Smooth muscle cell (in vitro differentiated cells): ENCODE measurements around the gene GOLGA5. TPM values are rescaled to one million over a fixed set of nuclear protein-coding genes. Genes with fewer than 3 reads are reported as not detected.

Experiments used
- DNase-seq: peaks from one replicate; lab custom pipeline; 2025; ENCODE audit not compliant: unreplicated experiment; lab: John Stamatoyannopoulos, UW
- H2AFZ ChIP-seq: fragments of 200-600 bp; sonication (generic); 2 replicates; pipeline ENCODE4 v1.6.0; 2016; ENCODE audit warnings: antibody characterized with exemption, low read depth, mild to moderate bottlenecking
- H3F3A ChIP-seq: fragments of 200-600 bp; sonication (generic); 2 replicates; pipeline ENCODE4 v1.6.0; 2017; ENCODE audit warnings: antibody characterized with exemption, low read depth
- H3K27ac ChIP-seq: fragments of 200-600 bp; sonication (generic); 2 replicates; pipeline ENCODE4 v1.5.1; 2016; ENCODE audit warnings: low read depth, mild to moderate bottlenecking
- H3K27me3 ChIP-seq: fragments of 200-600 bp; sonication (generic); 2 replicates; pipeline ENCODE4 v1.6.1; 2016; ENCODE audit warnings: low read depth, mild to moderate bottlenecking
- H3K36me3 ChIP-seq: fragments of 200-600 bp; sonication (generic); 2 replicates; pipeline ENCODE4 v1.5.1; 2016; ENCODE audit warnings: low read depth
- H3K4me1 ChIP-seq: fragments of 200-600 bp; sonication (generic); 2 replicates; pipeline ENCODE4 v1.5.1; 2016; ENCODE audit warnings: low read depth
- H3K4me2 ChIP-seq: fragments of 200-600 bp; sonication (generic); 2 replicates; pipeline ENCODE4 v1.6.0; 2016; ENCODE audit warnings: mild to moderate bottlenecking
- H3K4me3 ChIP-seq: fragments of 200-600 bp; sonication (generic); 2 replicates; pipeline ENCODE4 v1.5.1; 2016; ENCODE audit warnings: mild to moderate bottlenecking
- H3K79me2 ChIP-seq: fragments of 200-600 bp; sonication (generic); 2 replicates; pipeline ENCODE4 v1.6.0; 2016; ENCODE audit warnings: low read depth, mild to moderate bottlenecking
- H3K9ac ChIP-seq: fragments of 200-600 bp; sonication (generic); 2 replicates; pipeline ENCODE4 v1.6.0; 2016; ENCODE audit warnings: low read depth
- H3K9me3 ChIP-seq: fragments of 200-600 bp; sonication (generic); replicated peaks from 2 replicates; pipeline ENCODE4 v1.5.1; 2016; ENCODE audit warnings: low read depth
- H4K20me1 ChIP-seq: fragments of 200-600 bp; sonication (generic); 2 replicates; pipeline ENCODE4 v1.6.0; 2016; ENCODE audit warnings: low read depth
- CTCF ChIP-seq: fragments of 200-600 bp; sonication (generic); IDR thresholded peaks from 2 replicates; pipeline ENCODE4 v1.5.1; 2017; ENCODE audit warnings: borderline replicate concordance, mild to moderate bottlenecking, antibody characterized with exemption; ENCODE audit not compliant: insufficient read depth, poor library complexity, severe bottlenecking
- WGBS: methylation state at CpG from one replicate; pipeline ENCODE4 v1.1.7; 2016; ENCODE audit warnings: low lambda C conversion rate; 5-methylcytosine and 5-hydroxymethylcytosine counted together
- polyA plus RNA-seq: library from polyadenylated mRNA; unstranded; fragments of >200 nt; fragmentation: Nextera tagmentation; extraction: Ambion mirVana; gene quantifications from 2 replicates; pipeline ENCODE4 v1.2.1, GENCODE V29; 2016
- total RNA-seq: library from RNA; depleted of rRNA; stranded (reverse); fragments of >200 nt; gene quantifications from 2 replicates; pipeline ENCODE4 v1.2.3, GENCODE V29; 2014

Gene GOLGA5
- total and polyA plus RNA-seq, 2 experiments from 2014 or later, result 67.0 to 70.3 TPM

GRCh38 chr14:92883066-92883465, 89.0 kb downstream of the GOLGA5 start:
- WGBS, result 93% methylated on average over 5 of the region's 5 CpGs
- no peak for DNase-seq
- Histone ChIP-seq H3F3A (no peaks in the 10 kb centered on the region), H3K4me1 (no peaks in the 10 kb centered on the region), H3K9me3 (no peaks in the 10 kb centered on the region), H2AFZ (no peak overlapping the region), H3K4me3 (no peak overlapping the region), H3K27ac (no peak overlapping the region), H4K20me1 (no peaks in the 10 kb centered on the region), H3K9ac (no peak overlapping the region), H3K27me3 (peaks cover 16% of the 10 kb centered on the region), H3K4me2 (no peak overlapping the region), H3K36me3 (no peaks in the 10 kb centered on the region), H3K79me2 (no peaks in the 10 kb centered on the region)
- no peak for TF ChIP-seq CTCF

GRCh38 chr14:92884410-92884809, 90.3 kb downstream of the GOLGA5 start:
- no peaks in the 10 kb centered on the region for H3F3A ChIP-seq
- H4K20me1 ChIP-seq, result no peaks in the 10 kb centered on the region
- H3K27me3 ChIP-seq, result peaks cover 14% of the 10 kb centered on the region
- no peak for DNase-seq
- no peak overlapping the region for H3K4me3 ChIP-seq
- no peak for TF ChIP-seq CTCF
- H3K27ac ChIP-seq, result no peak overlapping the region
- no peaks in the 10 kb centered on the region for H3K4me1 ChIP-seq
- WGBS, result 50% methylated on average over 3 of the region's 3 CpGs
- no peaks in the 10 kb centered on the region for H3K79me2 ChIP-seq
- no peak overlapping the region for H3K4me2 ChIP-seq
- H3K9ac ChIP-seq, result no peak overlapping the region
- H3K36me3 ChIP-seq, result no peaks in the 10 kb centered on the region
- no peaks in the 10 kb centered on the region for H3K9me3 ChIP-seq
- no peak overlapping the region for H2AFZ ChIP-seq

GRCh38 chr14:92885279-92886061, 91.4 kb downstream of the GOLGA5 start:
- Histone ChIP-seq H3K27me3 (peaks cover 8% of the 10 kb centered on the region), H3K4me1 (no peaks in the 10 kb centered on the region), H3K9me3 (no peaks in the 10 kb centered on the region), H3K27ac (no peak overlapping the region), H3K9ac (no peak overlapping the region), H3K79me2 (no peaks in the 10 kb centered on the region), H3K4me3 (no peak overlapping the region), H3K36me3 (no peaks in the 10 kb centered on the region), H2AFZ (no peak overlapping the region), H4K20me1 (no peaks in the 10 kb centered on the region), H3F3A (no peaks in the 10 kb centered on the region), H3K4me2 (no peak overlapping the region)
- 85% methylated on average over 8 of the region's 8 CpGs for WGBS
- TF ChIP-seq CTCF, result no peak
- no peak for DNase-seq

- H3K27ac ChIP-seq, result no peak overlapping the region
- H3K4me2 ChIP-seq, result no peak overlapping the region
- H3F3A ChIP-seq, result no peaks in the 10 kb centered on the region
- H3K9me3 ChIP-seq, result no peaks in the 10 kb centered on the region
- no peaks in the 10 kb centered on the region for H3K27me3 ChIP-seq
- H3K4me1 ChIP-seq, result no peaks in the 10 kb centered on the region
- H2AFZ ChIP-seq, result no peak overlapping the region
- no peak overlapping the region for H3K4me3 ChIP-seq
- H4K20me1 ChIP-seq, result no peaks in the 10 kb centered on the region
- WGBS, result 79% methylated on average over 11 of the region's 11 CpGs
- H3K36me3 ChIP-seq, result no peaks in the 10 kb centered on the region
- no peaks in the 10 kb centered on the region for H3K79me2 ChIP-seq
- no peak overlapping the region for H3K9ac ChIP-seq
- no peak for TF ChIP-seq CTCF
- DNase-seq, result no peak
Measured at GRCh38 chr14:92886337-92886736, 92.2 kb downstream of the GOLGA5 start.
